HG03095 (cell line): ENCODE measurements around the gene FHIT.

ENCODE experiments used
- ATAC-seq: cut with Tn5 transposase; IDR thresholded peaks from one replicate; pipeline ENCODE4 v1.9.1; 2021; ENCODE audit warnings: moderate library complexity; ENCODE audit not compliant: unreplicated experiment

Gene FHIT

DNA sequence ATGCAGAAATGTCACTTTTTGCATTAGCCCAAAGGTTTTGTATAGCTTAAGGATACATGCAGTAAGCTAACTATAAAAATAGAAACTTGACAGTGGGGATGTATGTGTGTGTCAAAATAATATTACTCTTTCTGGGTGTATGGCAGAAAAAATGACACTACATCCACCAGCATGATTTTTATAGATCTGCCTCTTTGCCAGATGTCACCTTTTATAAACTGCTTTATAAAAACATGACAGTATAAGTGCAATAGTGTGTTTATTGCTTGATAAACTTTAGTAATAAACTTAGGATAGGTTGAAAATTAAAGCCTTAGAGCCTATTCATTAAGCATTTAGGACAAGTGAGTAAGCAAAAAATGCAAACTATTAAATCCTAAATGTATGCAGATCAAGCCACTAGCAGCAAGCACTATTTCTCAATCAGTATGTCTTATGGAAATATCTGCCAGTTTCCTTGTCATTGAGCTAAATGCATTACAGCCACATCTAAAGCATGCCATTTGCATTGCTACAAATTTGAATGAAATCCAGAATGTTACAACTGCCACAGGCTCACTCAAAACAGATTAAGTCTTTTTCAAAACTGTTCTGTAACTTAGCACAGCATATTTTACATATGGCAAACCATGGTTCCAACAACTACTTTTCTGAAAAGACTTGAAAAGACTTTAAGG is 935.0 kb downstream of the FHIT start:
- ATAC-seq, result no peak

DNA sequence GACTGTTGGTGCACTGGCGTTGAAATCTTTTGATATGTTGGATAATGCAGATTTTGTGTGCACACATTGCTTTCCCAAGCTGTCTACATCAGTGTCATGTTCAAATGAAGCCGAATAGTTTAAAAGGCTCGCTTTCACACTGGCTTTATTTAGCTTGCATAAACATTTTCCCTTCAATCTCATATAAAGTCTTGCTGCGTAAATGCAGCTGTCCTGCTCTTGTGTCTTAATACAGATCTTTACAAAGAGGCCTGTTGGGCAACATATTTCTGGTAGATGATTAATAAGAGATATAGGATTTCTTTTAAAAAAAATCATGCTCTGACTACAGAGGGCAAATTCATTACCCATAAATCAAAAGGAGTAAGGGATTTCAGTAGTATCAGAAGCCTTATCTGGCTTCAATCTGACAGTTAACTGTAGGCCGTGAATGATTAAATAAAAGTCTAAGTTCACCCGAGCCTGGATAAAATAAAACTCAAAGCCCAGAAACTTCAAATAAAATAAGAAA is 937.2 kb downstream of the FHIT start:
- no peak for ATAC-seq

DNA sequence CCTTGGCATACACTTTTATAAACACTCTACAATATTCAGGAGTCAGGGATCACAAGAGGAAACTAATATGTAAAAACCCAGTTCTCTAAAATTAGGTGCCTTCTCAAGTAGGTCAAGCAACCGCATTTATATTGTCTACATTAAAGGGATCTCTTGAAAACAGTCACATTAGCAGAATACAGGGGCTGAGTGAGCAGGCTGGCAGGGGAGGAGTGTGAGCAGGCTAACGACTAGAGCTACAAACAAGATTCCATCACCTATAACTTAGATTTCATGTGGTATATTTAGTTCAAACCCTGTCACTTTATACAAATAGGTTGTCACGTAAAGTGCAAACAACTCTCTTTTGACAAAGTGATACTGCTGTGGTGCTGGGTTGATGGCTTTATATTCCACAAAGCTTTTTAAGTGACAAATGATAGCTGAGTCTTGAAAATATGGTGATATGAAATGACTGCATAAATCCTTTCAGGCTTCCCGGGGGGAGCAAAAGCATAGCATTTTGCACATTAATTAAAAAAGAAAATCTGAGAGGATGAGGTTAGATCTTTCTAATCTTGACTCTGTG is 937.9 kb downstream of the FHIT start:
- ATAC-seq, result no peak

DNA sequence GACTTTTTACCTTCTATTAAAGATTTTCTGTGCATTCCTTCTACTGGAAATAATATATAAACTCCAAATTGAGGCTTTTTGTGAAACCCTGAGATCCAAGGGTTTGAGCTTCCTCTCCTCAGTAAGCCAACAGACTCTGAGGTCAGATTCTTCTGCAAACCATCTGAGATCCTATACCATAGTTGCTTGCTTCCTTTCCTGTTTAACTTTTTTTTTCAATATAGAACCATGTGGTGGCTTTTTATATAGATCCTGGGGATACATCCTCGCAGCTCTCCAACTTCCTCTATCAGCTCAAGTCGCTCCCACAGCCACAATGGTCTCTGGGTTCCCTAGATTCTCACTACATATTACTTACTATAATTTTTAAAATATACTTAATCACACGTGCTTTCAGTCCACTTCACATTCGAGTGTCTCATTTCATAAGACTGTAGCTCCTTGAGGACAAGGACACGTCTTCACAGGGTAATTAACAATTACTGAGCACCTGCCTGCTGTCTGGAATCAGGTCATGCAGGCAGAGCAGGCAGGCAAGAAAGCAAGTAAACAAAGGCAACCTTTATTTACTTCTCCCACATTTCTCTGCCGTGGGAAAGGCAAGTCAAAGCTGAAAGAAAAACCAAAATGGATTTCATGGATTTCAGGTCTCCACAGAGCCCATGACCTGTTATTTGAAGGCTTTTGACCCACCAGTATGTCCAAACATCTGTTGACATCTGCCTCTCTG is 941.5 kb downstream of the FHIT start:
- no peak for ATAC-seq

DNA sequence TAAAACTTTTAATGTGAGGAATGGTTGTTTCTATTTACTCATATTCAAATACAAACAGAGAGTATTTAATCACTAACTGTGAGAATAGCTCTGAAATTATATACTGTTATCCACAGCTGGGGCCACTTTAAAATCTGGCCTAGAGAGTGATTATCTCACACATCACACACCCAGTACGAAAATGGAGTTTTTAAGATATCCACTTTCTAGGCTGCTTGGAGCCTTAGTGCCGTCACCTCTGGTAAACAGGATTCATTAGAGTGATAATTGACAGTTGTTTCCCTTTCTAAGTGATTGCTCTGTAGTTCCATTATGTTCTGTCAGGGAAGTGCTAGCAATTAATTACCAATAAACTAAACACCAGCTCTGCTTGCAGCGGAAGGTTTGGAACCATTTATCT is 942.4 kb downstream of the FHIT start:
- ATAC-seq, result no peak

- ATAC-seq, result no peak
Observed at GRCh38 chr3:60307562-60308199, 943.6 kb downstream of the FHIT start.

DNA sequence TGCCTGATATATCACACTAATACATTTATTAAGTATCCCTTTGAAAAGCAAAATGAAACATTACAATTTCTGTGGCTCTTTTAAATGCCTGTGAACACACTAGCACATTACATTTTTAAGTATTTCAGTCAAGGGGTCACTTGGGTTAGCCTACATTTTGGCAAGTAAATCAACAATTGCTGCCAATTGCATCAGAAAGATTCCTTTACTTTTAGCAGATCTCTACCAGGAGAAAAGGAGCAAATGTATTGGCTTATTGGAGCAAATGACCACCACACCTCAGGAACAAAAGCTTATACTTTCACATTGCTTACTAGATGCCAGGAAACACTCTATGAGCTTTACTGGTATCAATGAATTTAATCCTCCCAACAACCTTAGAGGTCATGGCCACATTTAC is 947.1 kb downstream of the FHIT start:
- no peak for ATAC-seq

DNA sequence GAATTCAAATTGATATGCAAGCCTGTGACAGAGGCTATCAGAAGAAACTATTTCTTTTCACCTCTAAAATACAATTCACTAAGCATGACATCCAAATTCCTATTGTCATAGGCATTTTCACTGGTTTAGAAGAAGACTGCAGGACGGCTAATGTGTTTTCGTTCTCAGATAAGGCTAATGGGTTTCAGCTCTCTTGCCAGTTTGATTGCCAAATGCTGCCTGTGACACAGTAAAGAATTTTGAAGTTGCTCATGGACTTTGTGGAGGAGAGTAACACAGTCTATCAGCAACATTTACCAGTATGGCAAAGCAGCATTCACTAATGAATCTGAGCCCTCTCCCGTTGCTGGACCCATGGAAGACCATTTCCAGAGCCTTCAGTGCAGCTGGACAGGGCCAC is 948.1 kb downstream of the FHIT start:
- no peak for ATAC-seq

GRCh38 chr3:60301142-60301541 is 950.1 kb downstream of the FHIT start:
- ATAC-seq, result no peak

DNA sequence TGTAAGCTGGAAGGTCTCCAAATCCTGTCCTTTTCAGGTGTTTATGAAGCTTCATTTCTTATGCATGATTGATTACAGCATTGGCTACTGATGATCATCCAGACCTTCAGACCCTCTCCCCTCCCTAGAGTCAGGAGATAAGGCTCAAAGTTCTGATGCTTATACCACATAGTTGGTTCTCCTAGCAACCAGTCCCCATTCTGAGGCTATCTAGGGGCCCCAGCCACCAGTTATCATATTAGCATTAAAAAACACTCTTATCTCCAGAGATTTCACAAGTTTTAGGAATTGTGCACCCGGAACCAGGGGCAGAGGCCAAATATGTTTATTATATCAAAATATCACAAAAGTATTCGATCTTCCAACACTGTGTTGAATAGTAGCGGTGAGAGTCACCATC is 953.1 kb downstream of the FHIT start:
- ATAC-seq, result no peak

- ATAC-seq, result no peak
Observed at GRCh38 chr3:60294181-60294580, 957.1 kb downstream of the FHIT start.

GRCh38 chr3:60291115-60291514 is 960.1 kb downstream of the FHIT start:
- ATAC-seq, result no peak

DNA sequence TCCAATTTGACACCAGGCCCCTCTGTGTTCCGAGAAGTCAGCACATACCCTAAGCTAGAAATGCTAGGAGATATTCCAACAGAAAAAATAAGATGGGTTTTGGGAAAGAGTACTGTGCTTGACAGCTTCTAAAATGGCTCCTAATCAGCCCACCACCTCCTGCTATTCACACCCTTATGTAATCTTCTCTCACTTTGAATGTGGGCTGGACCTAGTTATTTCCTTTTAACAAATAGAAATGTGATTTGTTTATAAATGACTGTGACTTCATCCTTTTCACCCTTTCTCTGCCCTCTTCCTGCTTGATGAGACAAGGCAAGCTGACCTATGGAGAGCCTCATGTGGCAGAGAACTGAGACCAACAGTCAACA is 961.1 kb downstream of the FHIT start:
- ATAC-seq, result no peak

DNA sequence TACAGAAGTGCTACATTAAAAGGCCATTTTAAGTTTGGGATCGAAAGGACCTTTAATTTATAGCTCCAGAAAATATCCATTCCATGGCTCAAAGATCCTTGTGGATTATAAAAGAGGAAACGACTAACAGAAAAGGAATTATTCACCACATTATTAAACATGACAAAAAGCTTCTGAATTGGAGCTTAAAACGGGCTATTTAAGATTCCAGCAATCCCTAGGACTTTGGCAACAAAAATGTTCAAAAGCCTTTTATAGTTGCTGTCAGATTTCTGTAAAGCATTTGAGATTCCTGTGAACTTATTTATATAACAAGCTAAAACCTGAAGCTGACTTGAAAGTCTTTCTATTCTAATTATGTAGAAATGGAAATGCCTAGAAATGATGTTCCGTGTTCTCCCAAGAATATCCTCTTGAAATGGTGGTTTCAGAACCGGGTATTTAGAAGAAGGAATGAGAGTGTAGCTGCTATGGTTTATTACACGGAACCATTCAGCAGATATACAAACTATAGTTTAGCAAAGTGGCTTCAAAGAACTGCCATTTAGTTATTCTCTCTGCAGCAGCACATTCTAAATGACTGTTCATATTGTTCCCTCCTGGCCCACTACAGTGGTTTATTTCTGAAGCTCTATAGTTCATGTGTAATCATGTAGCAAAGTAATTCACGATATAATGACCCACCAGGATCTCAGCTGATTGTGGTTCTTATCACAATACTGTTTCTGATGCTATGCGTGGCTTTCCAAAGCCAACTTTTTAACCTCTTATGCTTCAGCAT is 961.7 kb downstream of the FHIT start:
- no peak for ATAC-seq

DNA sequence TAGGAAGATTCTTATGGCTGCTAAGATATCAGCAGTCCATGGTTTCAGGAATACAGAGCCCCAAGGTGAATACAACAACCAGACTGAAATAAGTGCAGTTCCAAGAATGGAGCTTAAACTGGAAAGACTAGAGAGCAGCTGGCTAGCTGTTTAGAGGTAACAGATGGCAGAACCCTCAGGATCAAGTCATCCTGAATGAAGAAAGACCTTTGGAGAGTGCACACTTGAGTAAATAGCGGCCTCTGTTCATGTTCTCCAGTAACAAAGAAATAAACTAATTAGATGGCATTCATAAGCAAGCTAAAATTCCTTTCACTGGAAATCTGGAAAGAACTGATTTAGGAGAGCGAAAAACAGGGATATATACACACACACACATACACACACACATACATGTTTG is 968.4 kb downstream of the FHIT start:
- ATAC-seq, result no peak

DNA sequence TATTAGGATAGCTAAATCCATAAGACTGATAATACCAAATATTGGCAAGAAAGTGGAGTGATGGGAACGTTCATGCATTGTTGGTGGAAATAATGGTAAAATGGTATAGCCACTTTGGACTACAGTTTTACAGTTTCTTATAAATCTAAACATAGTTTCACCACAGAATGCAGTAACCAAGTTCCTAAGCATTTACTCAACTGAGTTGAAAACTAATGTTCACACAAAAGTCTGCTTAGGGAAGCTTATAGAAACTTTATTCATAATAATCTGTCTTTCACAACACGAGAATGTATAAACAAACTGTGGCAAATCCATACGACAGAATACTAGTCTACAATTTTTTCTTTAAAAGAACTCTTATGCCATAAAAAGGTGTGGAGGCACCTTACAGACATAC is 969.3 kb downstream of the FHIT start:
- ATAC-seq, result no peak

- ATAC-seq, result no peak
Observed at GRCh38 chr3:60277361-60277800, 973.9 kb downstream of the FHIT start.

GRCh38 chr3:60276615-60277014 is 974.6 kb downstream of the FHIT start:
- ATAC-seq, result no peak

- ATAC-seq, result no peak
Observed at GRCh38 chr3:60274646-60275045, 976.6 kb downstream of the FHIT start.

- no peak for ATAC-seq
Observed at GRCh38 chr3:60274098-60274497, 977.2 kb downstream of the FHIT start.

GRCh38 chr3:60269829-60270266 is 981.4 kb downstream of the FHIT start:
- no peak for ATAC-seq
